Measurements from ENCODE around the gene LONP1.

- TF ChIP-seq CTCF (IDR thresholded peaks at IDR 0.05): no peak
- no peak for TF ChIP-seq EZH2 (IDR thresholded peaks at IDR 0.05)
Measured at GRCh38 chr19:5765220-5765619, 45.3 kb upstream of the LONP1 start.
